PC-3 (cell line): ENCODE measurements around the gene PKNOX2. TPM values are rescaled to one million over a fixed set of nuclear protein-coding genes. Genes with fewer than 3 reads are reported as not detected.

Experiments used
- ATAC-seq: fragments of 200-7000 bp; cut with Tn5 transposase; 2 replicates; pipeline ENCODE4 v1.9.1; 2020; ENCODE audit warnings: mild to moderate bottlenecking, moderate library complexity
- BruUV-seq: library from RNA; stranded (reverse); fragments of 400-500 nt; replicated peaks from 2 replicates; lab custom pipeline; 2021; lab: Mats Ljungman, UMichigan
- CTCF ChIA-PET: fragments of 300-600 bp; sonication (Branson Sonifier 250); formaldehyde crosslinking; loops from one replicate; lab custom pipeline; 2022; ENCODE audit warnings: antibody characterized with exemption; lab: Charles Lee
- POLR2A ChIA-PET: fragments of 300-600 bp; sonication (Branson Sonifier 250); formaldehyde crosslinking; loops from one replicate; lab custom pipeline; 2022; ENCODE audit warnings: antibody characterized with exemption; ENCODE audit not compliant: unreplicated experiment; lab: Charles Lee
- DNase-seq: peaks from one replicate; pipeline ENCODE4 v3.0.0-alpha.2; 2015
- H2AFZ ChIP-seq: fragments of 300-600 bp; sonication (generic); 2 replicates; pipeline ENCODE4 v1.6.0; 2016; ENCODE audit warnings: antibody characterized with exemption, low read length
- H3F3A ChIP-seq: fragments of 300-600 bp; sonication (generic); one replicate; pipeline ENCODE4 v1.6.0; 2017; ENCODE audit warnings: antibody characterized with exemption, low read length, control low read depth, mild to moderate bottlenecking; ENCODE audit not compliant: unreplicated experiment
- H3K27ac ChIP-seq: fragments of 300-600 bp; sonication (generic); 2 replicates; pipeline ENCODE4 v1.5.1; 2016; ENCODE audit warnings: mild to moderate bottlenecking, low read length
- H3K27me3 ChIP-seq: fragments of 300-600 bp; sonication (generic); 2 replicates; pipeline ENCODE4 v1.6.1; 2016; ENCODE audit warnings: low read length, mixed read lengths
- H3K36me3 ChIP-seq: fragments of 300-600 bp; sonication (generic); 2 replicates; pipeline ENCODE4 v1.6.1; 2016; ENCODE audit warnings: low read depth, mixed run types, low read length, mixed read lengths
- H3K4me1 ChIP-seq: fragments of 300-600 bp; sonication (generic); 2 replicates; pipeline ENCODE4 v1.5.1; 2016; ENCODE audit warnings: low read length; ENCODE audit not compliant: insufficient read depth
- H3K4me2 ChIP-seq: fragments of 300-600 bp; sonication (generic); 2 replicates; pipeline ENCODE4 v1.6.0; 2016; ENCODE audit warnings: low read length
- H3K4me3 ChIP-seq: fragments of 300-600 bp; sonication (generic); 2 replicates; pipeline ENCODE4 v1.5.1; 2016; ENCODE audit warnings: mild to moderate bottlenecking, low read length, mixed read lengths
- H3K79me2 ChIP-seq: fragments of 300-600 bp; sonication (generic); 2 replicates; pipeline ENCODE4 v1.6.1; 2017; ENCODE audit warnings: low read length, mixed read lengths
- H3K9ac ChIP-seq: fragments of 300-600 bp; sonication (generic); 2 replicates; pipeline ENCODE4 v1.6.0; 2016; ENCODE audit warnings: mild to moderate bottlenecking, low read length
- H3K9me2 ChIP-seq: fragments of 300-600 bp; sonication (generic); replicated peaks from 2 replicates; pipeline ENCODE4 v1.6.1; 2016; ENCODE audit warnings: mixed run types, low read length, mixed read lengths
- H3K9me3 ChIP-seq: fragments of 300-600 bp; sonication (generic); 2 replicates; pipeline ENCODE4 v1.6.1; 2016; ENCODE audit warnings: low read length, mixed read lengths
- H4K20me1 ChIP-seq: fragments of 300-600 bp; sonication (generic); 2 replicates; pipeline ENCODE4 v1.6.1; 2016; ENCODE audit warnings: low read length, mixed read lengths
- EZH2 ChIP-seq: fragments of 300-600 bp; sonication (generic); IDR thresholded peaks from one replicate; pipeline ENCODE4 v1.6.1; 2017; ENCODE audit warnings: antibody characterized with exemption, mild to moderate bottlenecking, low read length; ENCODE audit not compliant: unreplicated experiment
- EZH2phosphoT487 ChIP-seq: fragments of 300-600 bp; sonication (generic); IDR thresholded peaks from 2 replicates; pipeline ENCODE4 v1.6.1; 2018; ENCODE audit warnings: mild to moderate bottlenecking, antibody characterized with exemption, low read length, borderline replicate concordance
- intact Hi-C: fragments of 100-400 bp; cut with micrococcal nuclease; formaldehyde crosslinking; loops from 2 replicates; pipeline ENCODE4 v1.9.0; 2023
- total RNA-seq: library from RNA; depleted of rRNA; stranded (reverse); fragments of >200 nt; gene quantifications from 2 replicates; pipeline ENCODE4 v1.2.3, GENCODE V29; 2014
- TF ChIP-seq, protein P1 (sequence below): fragments of 300-600 bp; sonication (generic); conservative IDR thresholded peaks from 2 replicates; pipeline ENCODE4 v1.5.1; 2017; ENCODE audit warnings: antibody characterized with exemption, low read depth, mild to moderate bottlenecking, low read length

The PKNOX2 gene
- total RNA-seq, 1 experiment from 2014 or later, result not detected

- no TSS peak for BruUV-seq
- Histone ChIP-seq H3K4me2 (no peak overlapping the region), H3K4me1 (no peaks in the 10 kb centered on the region), H3K9me2 (no peaks in the 10 kb centered on the region), H3K36me3 (no peaks in the 10 kb centered on the region), H4K20me1 (no peaks in the 10 kb centered on the region), H3K9ac (no peak overlapping the region), H2AFZ (no peak overlapping the region), H3K9me3 (no peaks in the 10 kb centered on the region), H3K27ac (no peak overlapping the region), H3F3A (no peaks in the 10 kb centered on the region), H3K79me2 (no peaks in the 10 kb centered on the region), H3K27me3 (peaks cover 87% of the 10 kb centered on the region), H3K4me3 (no peak overlapping the region)
- ChIA-PET CTCF (no interaction called here), POLR2A (no interaction called here)
- TF ChIP-seq EZH2phosphoT487 (no peak), EZH2 (no peak)
- TF ChIP-seq, protein P1, sequence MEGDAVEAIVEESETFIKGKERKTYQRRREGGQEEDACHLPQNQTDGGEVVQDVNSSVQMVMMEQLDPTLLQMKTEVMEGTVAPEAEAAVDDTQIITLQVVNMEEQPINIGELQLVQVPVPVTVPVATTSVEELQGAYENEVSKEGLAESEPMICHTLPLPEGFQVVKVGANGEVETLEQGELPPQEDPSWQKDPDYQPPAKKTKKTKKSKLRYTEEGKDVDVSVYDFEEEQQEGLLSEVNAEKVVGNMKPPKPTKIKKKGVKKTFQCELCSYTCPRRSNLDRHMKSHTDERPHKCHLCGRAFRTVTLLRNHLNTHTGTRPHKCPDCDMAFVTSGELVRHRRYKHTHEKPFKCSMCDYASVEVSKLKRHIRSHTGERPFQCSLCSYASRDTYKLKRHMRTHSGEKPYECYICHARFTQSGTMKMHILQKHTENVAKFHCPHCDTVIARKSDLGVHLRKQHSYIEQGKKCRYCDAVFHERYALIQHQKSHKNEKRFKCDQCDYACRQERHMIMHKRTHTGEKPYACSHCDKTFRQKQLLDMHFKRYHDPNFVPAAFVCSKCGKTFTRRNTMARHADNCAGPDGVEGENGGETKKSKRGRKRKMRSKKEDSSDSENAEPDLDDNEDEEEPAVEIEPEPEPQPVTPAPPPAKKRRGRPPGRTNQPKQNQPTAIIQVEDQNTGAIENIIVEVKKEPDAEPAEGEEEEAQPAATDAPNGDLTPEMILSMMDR, result no peak
- DNase-seq (no peak), ATAC-seq (no peak)
- intact Hi-C loops, result no loop called here
These were observed 166.9 kb downstream of the PKNOX2 start for GRCh38 chr11:125331357-125332035.

GRCh38 chr11:125332821-125333220 is 168.3 kb downstream of the PKNOX2 start:
- BruUV-seq, result no TSS peak
- intact Hi-C loops, result no loop called here
- H3K9me2 ChIP-seq, result no peaks in the 10 kb centered on the region
- H3K9me3 ChIP-seq, result no peaks in the 10 kb centered on the region
- no peaks in the 10 kb centered on the region for H3F3A ChIP-seq
- no peak for TF ChIP-seq EZH2
- TF ChIP-seq, protein P1, result no peak
- TF ChIP-seq EZH2phosphoT487, result no peak
- no peak overlapping the region for H3K4me3 ChIP-seq
- ChIA-PET CTCF (no interaction called here), POLR2A (no interaction called here)
- H3K79me2 ChIP-seq, result no peaks in the 10 kb centered on the region
- no peak overlapping the region for H3K27ac ChIP-seq
- H3K4me1 ChIP-seq, result no peaks in the 10 kb centered on the region
- DNase-seq, result no peak
- H3K27me3 ChIP-seq, result peaks cover 82% of the 10 kb centered on the region
- no peak for ATAC-seq
- H4K20me1 ChIP-seq, result no peaks in the 10 kb centered on the region
- H2AFZ ChIP-seq, result no peak overlapping the region
- no peak overlapping the region for H3K4me2 ChIP-seq
- H3K9ac ChIP-seq, result no peak overlapping the region
- H3K36me3 ChIP-seq, result no peaks in the 10 kb centered on the region

GRCh38 chr11:125333354-125334073 is 169.0 kb downstream of the PKNOX2 start:
- Histone ChIP-seq H3K4me2 (no peak overlapping the region), H3K4me1 (no peaks in the 10 kb centered on the region), H3K27me3 (peaks cover 82% of the 10 kb centered on the region), H3F3A (no peaks in the 10 kb centered on the region), H3K9me2 (no peaks in the 10 kb centered on the region), H3K36me3 (no peaks in the 10 kb centered on the region), H3K4me3 (no peak overlapping the region), H3K9ac (no peak overlapping the region), H2AFZ (no peak overlapping the region), H3K27ac (no peak overlapping the region), H4K20me1 (no peaks in the 10 kb centered on the region), H3K9me3 (no peaks in the 10 kb centered on the region), H3K79me2 (no peaks in the 10 kb centered on the region)
- DNase-seq (no peak), ATAC-seq (no peak)
- ChIA-PET POLR2A (no interaction called here), CTCF (interaction anchor here (0.6 kb wide), 1 partner anchor 120 kb away, joined by 3 read pairs; no protein-coding TSS in a partner anchor)
- no peak for TF ChIP-seq EZH2
- TF ChIP-seq, protein P1, result no peak
- TF ChIP-seq EZH2phosphoT487, result no peak
- intact Hi-C loops, result no loop called here
- no TSS peak for BruUV-seq
